K562 (cell line): Measurements from ENCODE around the gene ZRANB1. TPM values are rescaled to one million over a fixed set of nuclear protein-coding genes. Genes with fewer than 3 reads are reported as not detected.

Experiments
- ATAC-seq: fragments of 200-7000 bp; cut with Tn5 transposase; 3 replicates; pipeline ENCODE4 v1.9.1; 2020; ENCODE audit warnings: moderate library complexity
- BruUV-seq: library from RNA; stranded (reverse); fragments of 400-500 nt; replicated peaks from 2 replicates; lab custom pipeline; 2021; lab: Mats Ljungman, UMichigan
- CTCF ChIA-PET: fragments of 300-600 bp; formaldehyde crosslinking; extraction: SDS; loops from one replicate; lab custom pipeline; 2021; ENCODE audit warnings: low intra/inter-chr PET ratio; lab: Yijun Ruan, JAX
- POLR2A ChIA-PET: fragments of 300-600, 350-650 bp; sonication (Branson Sonifier 250); formaldehyde crosslinking; extraction: SDS; loops from one replicate; lab custom pipeline; 2021; ENCODE audit warnings: antibody characterized with exemption, inconsistent platforms; lab: Yijun Ruan, JAX
- DNase-seq, 4 experiments: peaks; one replicate each; pipeline versions ENCODE4 v3.0.0 to v3.0.0-alpha.2; 2011 to 2018; ENCODE audit warnings: low spot score in 3 of 4, mixed read lengths in 3 of 4; ENCODE audit errors: extremely low read depth in 1 of 4
- FAIRE-seq: peaks from 2 replicates; lab custom pipeline; 2011; peaks lifted over from hg19 to GRCh38; lab: Jason Lieb, UNC
- H2AFZ ChIP-seq: 2 replicates; pipeline ENCODE4 v1.6.0; 2011; ENCODE audit warnings: low read depth, low read length, control low read depth, inconsistent platforms
- H3K27ac ChIP-seq: fragments of 200-600 bp; 3 replicates; pipeline ENCODE4 v1.8.0; 2011; ENCODE audit warnings: low read depth, mild to moderate bottlenecking, control low read depth, inconsistent platforms, low read length, moderate library complexity, mixed read lengths; ENCODE audit errors: extremely low read depth
- H3K27me3 ChIP-seq, 2 experiments: fragments of 300-600 bp in 1 of 2; 2 replicates in 1 of 2; 3 replicates in 1 of 2; pipeline versions ENCODE4 v1.6.0 to v1.8.0; 2011; ENCODE audit warnings: inconsistent platforms in 2 of 2, low read length in 2 of 2, mild to moderate bottlenecking in 1 of 2, mixed read lengths in 1 of 2, moderate library complexity in 1 of 2; ENCODE audit not compliant: control insufficient read depth in 2 of 2, insufficient read depth in 2 of 2
- H3K36me3 ChIP-seq: fragments of 300-600 bp; 3 replicates; pipeline ENCODE4 v1.8.0; 2011; ENCODE audit warnings: mild to moderate bottlenecking, low read length, inconsistent platforms; ENCODE audit not compliant: control insufficient read depth, insufficient read depth
- H3K4me1 ChIP-seq, 2 experiments: fragments of 200-600 bp in 1 of 2; replicated peaks in 1 of 2; 2 replicates in 1 of 2; 3 replicates in 1 of 2; pipeline versions ENCODE4 v1.5.1 to v1.8.0; 2011; ENCODE audit warnings: inconsistent platforms in 2 of 2, low read length in 2 of 2, mild to moderate bottlenecking in 1 of 2, mixed read lengths in 1 of 2, moderate library complexity in 1 of 2; ENCODE audit not compliant: control insufficient read depth in 2 of 2, insufficient read depth in 2 of 2
- H3K4me2 ChIP-seq: 2 replicates; pipeline ENCODE4 v1.6.1; 2011; ENCODE audit warnings: low read length, control low read depth, inconsistent platforms, mixed read lengths; ENCODE audit not compliant: insufficient read depth
- H3K4me3 ChIP-seq: fragments of 200-600 bp; sonication (generic), shearing (Covaris generic); 2 replicates; pipeline ENCODE4 v1.5.1; 2016; ENCODE audit warnings: control low read depth, inconsistent platforms
- H3K79me2 ChIP-seq: fragments of 200-600 bp; 3 replicates; pipeline ENCODE4 v1.8.0; 2011; ENCODE audit warnings: low read length, inconsistent platforms; ENCODE audit not compliant: control insufficient read depth, insufficient read depth
- H3K9ac ChIP-seq, 2 experiments: 2 replicates each; pipeline versions ENCODE4 v1.6.0 to v1.6.1; 2011; ENCODE audit warnings: low read depth in 2 of 2, low read length in 2 of 2, control low read depth in 1 of 2, inconsistent platforms in 1 of 2, mild to moderate bottlenecking in 1 of 2, mixed read lengths in 1 of 2; ENCODE audit not compliant: insufficient read depth in 1 of 2
- H3K9me1 ChIP-seq: one replicate; pipeline ENCODE4 v1.6.0; 2011; ENCODE audit warnings: inconsistent platforms, mild to moderate bottlenecking, low read length, moderate library complexity; ENCODE audit not compliant: control insufficient read depth, insufficient read depth
- H3K9me3 ChIP-seq: replicated peaks from 2 replicates; pipeline ENCODE4 v1.5.1; 2011; ENCODE audit warnings: low read depth, low read length, inconsistent platforms; ENCODE audit not compliant: control insufficient read depth, insufficient read depth
- H4K20me1 ChIP-seq: replicated peaks from 2 replicates; pipeline ENCODE4 v1.6.1; 2011; ENCODE audit warnings: low read length, inconsistent platforms, mixed read lengths; ENCODE audit not compliant: control insufficient read depth, insufficient read depth
- HMG20B ChIP-seq: fragments of 250-450 bp; sonication (Bioruptor Pico); IDR thresholded peaks from 2 replicates; pipeline ENCODE4 v1.5.0; 2021; ENCODE audit warnings: mild to moderate bottlenecking
- RBBP5 ChIP-seq: fragments of 200-600 bp; sonication (generic); IDR thresholded peaks from 2 replicates; pipeline ENCODE4 v1.6.1; 2012; ENCODE audit warnings: borderline replicate concordance, mild to moderate bottlenecking, low read length, control low read depth, inconsistent platforms; ENCODE audit not compliant: insufficient read depth, poor library complexity, severe bottlenecking
- RHOXF2B ChIP-seq: fragments of 250-450 bp; sonication (Bioruptor Pico); conservative IDR thresholded peaks from 2 replicates; pipeline ENCODE4 v1.5.1; 2021
- SLC30A9 ChIP-seq: fragments of 250-450 bp; sonication (Bioruptor Pico); IDR thresholded peaks from 2 replicates; pipeline ENCODE4 v1.8.0; 2022; ENCODE audit warnings: mild to moderate bottlenecking, moderate library complexity
- ZFP30 ChIP-seq: fragments of 250-450 bp; sonication (Bioruptor Pico); IDR thresholded peaks from 2 replicates; pipeline ENCODE4 v1.8.0; 2022; ENCODE audit warnings: moderate library complexity, mild to moderate bottlenecking, inconsistent platforms, borderline replicate concordance
- WGBS: fragments of 100-300 bp; shearing (Covaris generic); methylation state at CpG from one replicate; pipeline ENCODE4 v1.1.6; 2016; ENCODE audit warnings: low coverage, mixed read lengths; ENCODE audit not compliant: insufficient coverage; ENCODE audit errors: missing lambda C conversion rate; 5-methylcytosine and 5-hydroxymethylcytosine counted together
- in situ Hi-C: fragments of 300-500 bp; cut with MboI; formaldehyde crosslinking; loops from 4 replicates; pipeline ENCODE4 v1.15.0; 2018; ENCODE audit warnings: inconsistent platforms, mixed read lengths
- intact Hi-C: fragments of 100-400 bp; cut with micrococcal nuclease; formaldehyde crosslinking; loops from 2 replicates; pipeline ENCODE4 v1.14.2; 2022
- polyA plus RNA-seq, 8 experiments: library from polyadenylated mRNA; depleted of rRNA in 4 of 8; stranded (reverse) in 5 of 8; unstranded in 3 of 8; fragments of >200 nt; fragmentation: Nextera tagmentation in 2 of 8; fragmentation: Illumina TruSeq in 1 of 8; extraction: Ambion mirVana in 2 of 8; extraction: Trizol in 1 of 8; gene quantifications; 2 replicates each; pipeline versions ENCODE4 v1.2.1 to v1.2.3, GENCODE V29; 2011 to 2014; ENCODE audit warnings: inconsistent platforms in 1 of 8, missing spikeins in 1 of 8
- total RNA-seq, 7 experiments: library from RNA; depleted of rRNA in 6 of 7; stranded (reverse); fragments of >200 nt in 6 of 7; fragmentation: Illumina TruSeq in 2 of 7; extraction: Trizol in 2 of 7; gene quantifications; 2 replicates each; pipeline versions ENCODE4 v1.2.1 to v1.2.3, GENCODE V29; 2011 to 2021; ENCODE audit warnings: low replicate concordance in 1 of 7
- TF ChIP-seq, protein P1 (sequence below): sonication (generic); formaldehyde crosslinking; IDR thresholded peaks from 2 replicates; pipeline ENCODE4 v1.8.0; 2022; ENCODE audit warnings: mild to moderate bottlenecking, low read depth, missing genetic modification reagents

The ZRANB1 gene
- total and polyA plus RNA-seq, 9 of the 15 experiments (the other 6 are each of a cell fraction or from before 2014, with no cell fraction given) = 0.07 to 1.1 (median 0.64) TPM

DNA sequence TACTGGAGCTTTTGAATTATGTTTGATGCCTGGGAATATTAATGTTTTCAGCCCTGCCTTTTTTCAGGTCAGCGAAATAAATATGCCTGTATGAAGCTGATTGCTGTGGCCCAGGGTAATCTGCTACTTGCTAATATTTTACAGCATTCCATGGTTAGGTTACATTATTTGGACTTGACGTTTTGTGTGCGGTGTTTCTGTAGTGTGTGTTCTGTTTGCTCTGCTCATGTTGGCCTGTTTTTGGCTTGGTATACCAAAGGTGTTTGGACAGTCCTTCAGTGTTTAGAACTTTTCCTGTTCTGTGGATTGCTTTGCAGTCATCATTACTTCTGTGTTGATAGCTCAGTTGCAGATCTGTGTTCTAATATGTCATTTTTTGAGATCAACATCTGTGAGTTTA is 11.5 kb downstream of the ZRANB1 start:
- Histone ChIP-seq H3K27ac (no peak overlapping the region), H3K9me1 (peaks cover 2% of the 10 kb centered on the region), H3K9me3 (no peaks in the 10 kb centered on the region), H3K79me2 (peaks cover 33% of the 10 kb centered on the region), H3K27me3 (no peaks in the 10 kb centered on the region), H3K36me3 (peaks cover 15% of the 10 kb centered on the region; the same call in 1 of the 3 replicates), H3K9ac (no peak overlapping the region), H3K4me3 (no peak overlapping the region), H3K4me1 (no peaks in the 10 kb centered on the region), H4K20me1 (0 out of 2 replicates have a peak, but pooled peaks cover 3% of the 10 kb centered on the region), H3K4me2 (no peak overlapping the region)
- in situ Hi-C loops = no loop called here
- ChIA-PET POLR2A (no interaction called here), CTCF (no interaction called here)
- no peak for FAIRE-seq
- ATAC-seq = no peak
- no peak for DNase-seq
- TF ChIP-seq RBBP5 = no peak
- TF ChIP-seq, protein P1, sequence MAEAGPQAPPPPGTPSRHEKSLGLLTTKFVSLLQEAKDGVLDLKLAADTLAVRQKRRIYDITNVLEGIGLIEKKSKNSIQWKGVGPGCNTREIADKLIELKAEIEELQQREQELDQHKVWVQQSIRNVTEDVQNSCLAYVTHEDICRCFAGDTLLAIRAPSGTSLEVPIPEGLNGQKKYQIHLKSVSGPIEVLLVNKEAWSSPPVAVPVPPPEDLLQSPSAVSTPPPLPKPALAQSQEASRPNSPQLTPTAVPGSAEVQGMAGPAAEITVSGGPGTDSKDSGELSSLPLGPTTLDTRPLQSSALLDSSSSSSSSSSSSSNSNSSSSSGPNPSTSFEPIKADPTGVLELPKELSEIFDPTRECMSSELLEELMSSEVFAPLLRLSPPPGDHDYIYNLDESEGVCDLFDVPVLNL (CRISPR knock-in tag) = no peak
- TF ChIP-seq ZFP30 = no peak
- TF ChIP-seq RHOXF2B (CRISPR knock-in tag) = no peak
- TF ChIP-seq HMG20B = no peak
- no peak for TF ChIP-seq SLC30A9 (CRISPR knock-in tag)
- TF ChIP-seq, all 486 proteins: peak for 0
- WGBS = no CpG with 5 or more reads among the region's 3 CpGs
- no TSS peak for BruUV-seq
- intact Hi-C loops = no loop called here
- H2AFZ ChIP-seq = no peak overlapping the region
